Activated T-cell treated with anti-CD3 and anti-CD28 coated beads, Interleukin-2, amount 50 U/mL, for 48 hours (primary cell): Measurements from ENCODE around the gene C1orf232.
A peak's percentile ranks its signal among the peaks of the same experiment; 100 is the strongest.

Experiments used
- DNase-seq, 2 experiments: peaks; one replicate each; pipeline ENCODE4 v3.0.0-alpha.2; 2020

The C1orf232 gene

DNA sequence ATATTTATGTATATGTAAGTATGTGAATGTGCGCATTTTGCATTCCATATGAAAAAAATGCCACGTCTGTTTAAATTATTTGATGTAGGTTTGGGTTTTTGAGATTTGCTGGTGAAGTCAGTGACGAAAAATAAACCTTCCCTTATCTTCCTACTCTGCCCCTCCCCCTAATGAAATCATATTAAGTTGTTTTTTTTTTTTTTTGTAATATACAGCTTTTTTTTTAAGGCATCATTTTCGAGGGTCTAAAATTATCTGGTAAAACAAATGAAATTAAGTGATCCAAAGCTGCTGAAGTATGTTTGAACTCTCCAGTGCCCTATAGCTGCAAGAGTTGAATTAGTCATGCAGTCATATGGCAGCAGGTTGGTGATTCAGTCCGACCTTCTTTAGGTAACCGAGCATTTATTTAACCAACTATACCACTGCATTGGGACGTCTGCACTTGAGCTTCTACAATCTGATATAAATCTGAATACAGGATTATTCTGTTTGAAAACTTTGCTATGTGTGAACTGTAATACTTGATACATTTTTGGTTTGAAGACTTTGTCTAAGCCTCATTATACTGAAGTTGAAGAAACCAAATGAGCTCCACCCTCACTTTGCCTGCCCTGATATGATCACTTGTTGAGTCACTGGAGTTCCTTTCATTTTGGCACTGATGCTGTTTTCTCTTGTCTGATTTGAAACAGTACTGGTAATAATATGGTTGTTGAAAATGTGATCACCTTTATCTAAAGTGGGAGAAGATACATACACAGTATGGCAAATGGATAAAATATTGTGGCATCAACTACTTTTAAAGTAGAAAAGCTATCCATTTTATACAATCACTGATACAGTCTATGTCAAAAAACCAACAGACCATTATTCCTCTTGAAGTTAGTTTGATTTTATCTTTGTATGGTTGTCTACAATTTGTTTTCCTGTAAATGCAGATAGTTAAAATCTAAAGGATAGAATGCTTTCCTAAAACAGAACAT is 45.5 kb downstream of the C1orf232 start:
- peak; percentile 14 to 15 for DNase-seq

DNA sequence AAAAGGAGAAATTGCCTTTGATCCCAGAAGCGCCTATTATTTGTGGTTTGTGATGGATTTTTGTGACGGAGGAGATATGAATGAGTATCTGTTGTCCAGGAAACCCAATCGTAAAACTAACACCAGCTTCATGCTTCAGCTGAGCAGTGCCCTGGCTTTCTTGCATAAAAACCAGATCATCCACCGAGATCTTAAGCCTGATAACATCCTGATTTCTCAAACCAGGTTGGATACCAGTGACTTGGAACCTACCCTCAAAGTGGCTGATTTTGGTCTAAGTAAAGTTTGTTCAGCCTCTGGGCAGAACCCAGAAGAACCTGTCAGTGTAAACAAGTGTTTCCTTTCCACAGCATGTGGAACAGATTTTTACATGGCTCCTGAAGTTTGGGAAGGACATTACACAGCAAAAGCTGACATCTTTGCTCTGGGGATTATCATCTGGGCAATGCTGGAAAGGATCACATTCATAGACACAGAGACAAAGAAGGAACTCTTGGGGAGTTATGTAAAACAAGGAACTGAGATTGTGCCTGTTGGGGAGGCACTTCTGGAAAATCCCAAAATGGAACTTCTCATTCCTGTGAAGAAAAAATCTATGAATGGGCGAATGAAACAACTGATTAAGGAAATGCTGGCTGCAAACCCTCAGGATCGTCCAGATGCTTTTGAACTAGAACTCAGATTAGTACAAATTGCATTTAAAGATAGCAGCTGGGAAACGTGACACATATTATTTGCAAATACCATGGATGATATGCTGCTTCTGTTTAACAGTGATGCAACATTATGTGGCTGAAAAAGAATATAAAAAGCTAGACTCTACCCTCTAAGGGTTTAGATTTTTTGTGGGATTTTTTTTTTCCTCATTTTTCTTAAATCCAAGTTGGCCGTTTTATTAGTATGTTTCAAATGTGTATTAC is 46.6 kb downstream of the C1orf232 start:
- no peak for DNase-seq

DNA sequence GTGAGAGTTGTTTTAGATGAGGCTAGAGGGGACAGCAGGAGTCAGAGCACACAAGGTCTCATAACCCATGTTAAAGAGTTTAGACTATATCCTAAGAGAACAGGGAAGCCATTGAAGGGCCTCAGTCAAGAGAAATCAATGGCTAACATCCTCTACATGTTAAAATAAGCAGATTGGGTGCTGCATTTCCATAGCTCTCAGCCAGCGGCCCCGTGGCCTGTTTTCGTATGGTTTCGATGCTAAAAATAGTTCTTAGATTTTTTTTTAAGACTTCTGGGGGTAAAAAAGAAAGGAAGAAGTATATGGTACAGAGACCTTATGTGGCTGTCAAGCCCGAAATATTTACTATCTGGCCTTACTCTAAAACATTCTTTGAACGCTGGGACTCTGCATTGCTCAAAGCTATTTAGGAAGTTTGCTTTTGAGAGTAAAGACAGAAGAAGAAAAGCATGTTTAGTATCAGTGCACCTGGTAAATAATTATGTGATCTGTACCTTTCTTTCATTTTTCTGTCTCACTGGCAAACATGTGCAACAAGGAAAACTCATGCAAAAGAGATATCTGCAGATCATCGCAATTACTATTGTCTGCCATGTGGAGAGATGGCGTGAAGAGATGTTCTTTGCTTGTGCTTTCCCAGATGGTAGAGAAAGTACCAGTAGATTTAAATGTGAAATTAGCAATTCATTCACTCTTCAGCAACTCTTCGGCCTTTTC is 48.7 kb downstream of the C1orf232 start:
- DNase-seq: no peak

DNA sequence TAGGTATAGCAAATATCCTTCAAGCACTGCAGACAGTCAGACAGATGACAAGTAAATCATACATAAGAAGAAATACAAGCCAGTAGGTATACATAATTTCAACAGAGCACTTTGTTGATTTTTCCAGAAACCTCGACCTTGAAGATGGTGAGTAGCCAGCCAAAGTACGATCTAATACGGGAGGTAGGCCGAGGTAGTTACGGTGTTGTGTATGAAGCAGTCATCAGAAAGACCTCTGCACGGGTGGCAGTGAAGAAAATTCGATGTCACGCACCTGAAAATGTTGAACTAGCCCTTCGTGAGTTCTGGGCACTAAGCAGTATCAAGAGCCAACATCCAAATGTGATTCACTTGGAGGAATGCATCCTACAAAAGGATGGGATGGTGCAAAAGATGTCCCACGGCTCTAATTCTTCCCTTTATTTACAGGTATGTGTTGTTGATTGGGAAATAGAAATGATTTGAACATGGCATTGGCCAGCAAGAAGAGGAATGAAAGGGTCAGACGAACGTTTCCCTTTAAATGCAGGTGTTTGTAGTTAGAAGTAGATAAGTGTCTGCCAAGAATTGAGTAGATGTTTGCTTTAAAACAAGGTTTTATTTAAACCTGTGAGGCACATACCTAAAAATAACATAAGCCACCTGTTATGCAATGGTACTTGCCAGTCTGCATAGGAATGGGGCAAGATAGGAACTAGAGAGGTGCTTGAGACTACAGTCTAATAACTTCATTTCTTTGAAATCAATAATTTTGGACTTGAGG is 54.4 kb downstream of the C1orf232 start:
- DNase-seq: no peak
